ENCODE data around the gene SLC25A45.

SLC25A45 gene

GRCh38 chr11:65404638-65405339 is 22.3 kb upstream of the SLC25A45 start:
- DNase-seq (ENCODE audit: low read depth): no peak

- DNase-seq (ENCODE audit: low read depth): no peak
These were observed 21.8 kb upstream of the SLC25A45 start for GRCh38 chr11:65404210-65404609.

GRCh38 chr11:65403607-65404121 is 21.2 kb upstream of the SLC25A45 start:
- DNase-seq (ENCODE audit: low read depth): no peak

- no peak for DNase-seq (ENCODE audit: low read depth)
These were observed 20.3 kb upstream of the SLC25A45 start for GRCh38 chr11:65402790-65403189.

- DNase-seq (ENCODE audit: low read depth): no peak
These were observed 19.4 kb upstream of the SLC25A45 start for GRCh38 chr11:65401803-65402248.

- no peak for DNase-seq (ENCODE audit: low read depth)
These were observed 18.8 kb upstream of the SLC25A45 start for GRCh38 chr11:65401073-65401802.

GRCh38 chr11:65400307-65401072 is 18.0 kb upstream of the SLC25A45 start:
- DNase-seq (ENCODE audit: low read depth): no peak

- DNase-seq (ENCODE audit: low read depth): no peak
These were observed 17.4 kb upstream of the SLC25A45 start for GRCh38 chr11:65399845-65400244.

- no peak for DNase-seq (ENCODE audit: low read depth)
These were observed 16.8 kb upstream of the SLC25A45 start for GRCh38 chr11:65399249-65399648.

GRCh38 chr11:65398362-65398910 is 16.0 kb upstream of the SLC25A45 start:
- DNase-seq (ENCODE audit: low read depth): no peak

- no peak for DNase-seq (ENCODE audit: low read depth)
These were observed 14.6 kb upstream of the SLC25A45 start for GRCh38 chr11:65396769-65397745.

- no peak for DNase-seq (ENCODE audit: low read depth)
These were observed 13.6 kb upstream of the SLC25A45 start for GRCh38 chr11:65395961-65396530.

GRCh38 chr11:65394125-65394536 is 11.7 kb upstream of the SLC25A45 start:
- DNase-seq (ENCODE audit: low read depth): no peak

- DNase-seq (ENCODE audit: low read depth): no peak
These were observed 11.2 kb upstream of the SLC25A45 start for GRCh38 chr11:65393513-65394079.

GRCh38 chr11:65392899-65393298 is 10.5 kb upstream of the SLC25A45 start:
- no peak for DNase-seq (ENCODE audit: low read depth)

GRCh38 chr11:65392186-65392829 is 9.9 kb upstream of the SLC25A45 start:
- DNase-seq (ENCODE audit: low read depth): no peak

GRCh38 chr11:65390996-65391395 is 8.6 kb upstream of the SLC25A45 start:
- DNase-seq (ENCODE audit: low read depth): no peak

GRCh38 chr11:65390099-65390941 is 7.9 kb upstream of the SLC25A45 start:
- no peak for DNase-seq (ENCODE audit: low read depth)

Measured in activated T-cell treated with anti-CD3 and anti-CD28 coated beads for 24 hours (primary cell).